IMR-90 (cell line): ENCODE data around the gene SLC22A2. TPM values are rescaled to one million over a fixed set of nuclear protein-coding genes. Genes with fewer than 3 reads are reported as not detected.

Experiments used
- ATAC-seq: fragments of 200-7000 bp; cut with Tn5 transposase; 2 replicates; pipeline ENCODE4 v1.9.1; 2020; ENCODE audit warnings: low read depth, mild to moderate bottlenecking, moderate library complexity
- BruUV-seq: library from RNA; stranded (reverse); fragments of 400-500 nt; replicated peaks from 2 replicates; lab custom pipeline; 2021; lab: Mats Ljungman, UMichigan
- CTCF ChIA-PET: fragments of 300-600 bp; formaldehyde crosslinking; extraction: SDS; loops from one replicate; lab custom pipeline; 2021; ENCODE audit warnings: antibody characterized with exemption; lab: Yijun Ruan, JAX
- POLR2A ChIA-PET: fragments of 300-600 bp; sonication (Branson Sonifier 250); formaldehyde crosslinking; loops from one replicate; lab custom pipeline; 2022; ENCODE audit warnings: antibody characterized with exemption; ENCODE audit not compliant: unreplicated experiment; lab: Charles Lee
- DNase-seq: peaks from one replicate; pipeline ENCODE4 v3.0.0; 2013
- H2AFZ ChIP-seq: replicated peaks from 2 replicates; pipeline ENCODE3; 2013; ENCODE audit warnings: low read length, mild to moderate bottlenecking; ENCODE audit not compliant: poor library complexity
- H2AK5ac ChIP-seq: 2 replicates; pipeline ENCODE4 v1.6.1; 2013; ENCODE audit warnings: low read depth, low read length, inconsistent platforms
- H2AK9ac ChIP-seq: replicated peaks from 2 replicates; pipeline ENCODE3; 2013; ENCODE audit warnings: mild to moderate bottlenecking, low read depth, low read length, moderate library complexity; ENCODE audit not compliant: poor library complexity
- H2BK120ac ChIP-seq: 2 replicates; pipeline ENCODE4 v1.6.1; 2013; ENCODE audit warnings: low read depth, low read length, inconsistent platforms
- H2BK15ac ChIP-seq: 3 replicates; pipeline ENCODE4 v1.6.1; 2013; ENCODE audit warnings: low read depth, low read length, inconsistent platforms
- H2BK20ac ChIP-seq: 2 replicates; pipeline ENCODE4 v1.6.1; 2013; ENCODE audit warnings: low read depth, mild to moderate bottlenecking, inconsistent platforms, low read length, moderate library complexity
- H2BK5ac ChIP-seq: 2 replicates; pipeline ENCODE4 v1.6.1; 2013; ENCODE audit warnings: mild to moderate bottlenecking, low read depth, low read length, inconsistent platforms; ENCODE audit not compliant: poor library complexity, severe bottlenecking
- H3K14ac ChIP-seq: replicated peaks from 2 replicates; pipeline ENCODE4 v1.6.1; 2013; ENCODE audit warnings: low read depth, low read length, inconsistent platforms
- H3K18ac ChIP-seq: 2 replicates; pipeline ENCODE4 v1.6.1; 2013; ENCODE audit warnings: low read depth, low read length, control low read depth
- H3K23ac ChIP-seq: 2 replicates; pipeline ENCODE4 v1.6.1; 2013; ENCODE audit warnings: low read depth, low read length, inconsistent platforms
- H3K27ac ChIP-seq: 2 replicates; pipeline ENCODE4 v1.5.1; 2013; ENCODE audit warnings: mild to moderate bottlenecking, control low read depth, low read length; ENCODE audit not compliant: insufficient read depth
- H3K27me3 ChIP-seq: 2 replicates; pipeline ENCODE4 v1.6.1; 2013; ENCODE audit warnings: low read length; ENCODE audit not compliant: control insufficient read depth, insufficient read depth
- H3K36me3 ChIP-seq: 2 replicates; pipeline ENCODE4 v1.6.1; 2013; ENCODE audit warnings: low read length, mixed read lengths; ENCODE audit not compliant: control insufficient read depth, insufficient read depth
- H3K4ac ChIP-seq: 2 replicates; pipeline ENCODE4 v1.6.1; 2013; ENCODE audit warnings: low read depth, low read length, inconsistent platforms
- H3K4me1 ChIP-seq: 2 replicates; pipeline ENCODE4 v1.6.1; 2013; ENCODE audit warnings: low read length, mixed read lengths; ENCODE audit not compliant: control insufficient read depth, insufficient read depth
- H3K4me2 ChIP-seq: 2 replicates; pipeline ENCODE4 v1.6.1; 2013; ENCODE audit warnings: low read depth, mild to moderate bottlenecking, control low read depth, low read length, moderate library complexity
- H3K4me3 ChIP-seq: 2 replicates; pipeline ENCODE4 v1.5.1; 2013; ENCODE audit warnings: low read depth, mild to moderate bottlenecking, control low read depth, low read length, moderate library complexity; ENCODE audit not compliant: insufficient read depth
- H3K56ac ChIP-seq: 2 replicates; pipeline ENCODE4 v1.6.1; 2013; ENCODE audit warnings: low read length, inconsistent platforms; ENCODE audit not compliant: insufficient read depth; ENCODE audit errors: extremely low read depth
- H3K79me1 ChIP-seq, 2 experiments: 2 replicates each; pipeline ENCODE4 v1.6.1; 2013; ENCODE audit warnings: low read length in 2 of 2, inconsistent platforms in 1 of 2, low read depth in 1 of 2
- H3K9ac ChIP-seq: 2 replicates; pipeline ENCODE4 v1.6.1; 2013; ENCODE audit warnings: low read depth, low read length, control low read depth
- H3K9me1 ChIP-seq: 2 replicates; pipeline ENCODE4 v1.6.1; 2013; ENCODE audit warnings: low read length, inconsistent platforms; ENCODE audit not compliant: insufficient read depth
- H3K9me3 ChIP-seq: 2 replicates; pipeline ENCODE4 v1.6.1; 2013; ENCODE audit warnings: low read length; ENCODE audit not compliant: control insufficient read depth, insufficient read depth
- H4K20me1 ChIP-seq: 2 replicates; pipeline ENCODE4 v1.6.1; 2013; ENCODE audit warnings: low read length, inconsistent platforms; ENCODE audit not compliant: insufficient read depth
- H4K5ac ChIP-seq: 2 replicates; pipeline ENCODE4 v1.6.1; 2013; ENCODE audit warnings: mild to moderate bottlenecking, low read depth, low read length, control low read depth
- H4K8ac ChIP-seq, 2 experiments: 2 replicates each; pipeline ENCODE4 v1.6.1; 2013; ENCODE audit warnings: low read depth in 2 of 2, low read length in 2 of 2, control low read depth in 1 of 2, inconsistent platforms in 1 of 2
- H4K91ac ChIP-seq: 2 replicates; pipeline ENCODE4 v1.6.1; 2013; ENCODE audit warnings: low read depth, low read length, inconsistent platforms; ENCODE audit not compliant: insufficient read depth
- CEBPB ChIP-seq: IDR thresholded peaks from 2 replicates; pipeline ENCODE4 v1.6.1; 2012; ENCODE audit warnings: low read depth, low read length, improper control_type of control experiment
- FOS ChIP-seq: fragments of 150-350 bp; IDR thresholded peaks from 2 replicates; pipeline ENCODE4 v1.6.1; 2016; ENCODE audit warnings: low read depth, low read length
- WGBS, 2 experiments: methylation state at CpG; one replicate each; pipeline versions ENCODE4 v1.1.5 to v1.1.7; 2013; ENCODE audit warnings: missing lambda C conversion rate in 2 of 2; ENCODE audit not compliant: insufficient read length in 1 of 2; ENCODE audit errors: extremely low coverage in 2 of 2; 5-methylcytosine and 5-hydroxymethylcytosine counted together
- dilution Hi-C: fragments of 300-500 bp; cut with HindIII; formaldehyde crosslinking; loops from one replicate; pipeline ENCODE4 v1.14.3; 2018; ENCODE audit warnings: low sequenced_read_pairs; ENCODE audit not compliant: unreplicated experiment
- in situ Hi-C: fragments of 300-500 bp; cut with MboI; formaldehyde crosslinking; loops from 3 replicates; pipeline ENCODE4 v1.14.3; 2019; ENCODE audit warnings: low sequenced_read_pairs, inconsistent platforms, mixed read lengths
- intact Hi-C: fragments of 100-400 bp; cut with micrococcal nuclease; formaldehyde crosslinking; loops from 2 replicates; pipeline ENCODE4 v1.10.0; 2022
- polyA plus RNA-seq, 3 experiments: library from polyadenylated mRNA; depleted of rRNA; stranded (reverse); fragments of >200 nt; gene quantifications; 2 replicates each; pipeline ENCODE4 v1.2.3, GENCODE V29; 2012; ENCODE audit warnings: low replicate concordance in 1 of 3
- total RNA-seq: library from RNA; depleted of rRNA; stranded (reverse); fragments of >200 nt; gene quantifications from 2 replicates; pipeline ENCODE4 v1.2.3, GENCODE V29; 2012

The SLC22A2 gene
- total and polyA plus RNA-seq, 2 of the 4 experiments (the other 2 are of a cell fraction): not detected

DNA sequence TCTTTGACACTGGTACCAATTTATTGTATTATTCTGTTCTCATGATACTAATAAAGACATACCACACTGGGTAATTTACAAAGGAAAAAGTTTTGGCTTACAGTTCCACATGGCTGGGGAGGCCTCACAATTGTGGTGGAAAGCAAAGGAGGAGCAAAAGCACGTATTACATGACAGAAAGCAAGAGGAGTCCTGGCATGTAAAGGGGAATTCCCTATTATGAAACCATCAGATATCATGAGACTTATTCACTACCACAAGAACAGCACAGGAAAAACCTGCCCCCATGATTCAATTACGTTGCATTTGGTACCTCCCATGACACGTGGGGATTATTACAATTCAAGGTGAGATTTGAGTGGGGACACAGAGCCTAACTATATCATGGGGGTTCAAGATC, 43.4 kb downstream of the SLC22A2 start:
- no peak overlapping the region for H2AK9ac ChIP-seq
- no peak overlapping the region for H2BK15ac ChIP-seq
- H3K36me3 ChIP-seq: no peaks in the 10 kb centered on the region
- no TSS peak for BruUV-seq
- H2BK5ac ChIP-seq: no peak overlapping the region
- H3K4me2 ChIP-seq: no peak overlapping the region
- peaks cover 5% of the 10 kb centered on the region; the same call in 1 of the 2 replicates for H3K9me3 ChIP-seq
- no CpG with 5 or more reads among the region's 3 CpGs for WGBS, 2 experiments
- no peak overlapping the region for H2BK120ac ChIP-seq
- no peaks in the 10 kb centered on the region for H3K9me1 ChIP-seq
- H4K91ac ChIP-seq: no peak overlapping the region
- H4K20me1 ChIP-seq: no peaks in the 10 kb centered on the region
- H3K9ac ChIP-seq: no peak overlapping the region
- no peak overlapping the region for H3K56ac ChIP-seq
- DNase-seq (no peak), ATAC-seq (no peak)
- no peak for TF ChIP-seq FOS
- TF ChIP-seq CEBPB: no peak
- H3K79me1 ChIP-seq: no peaks in the 10 kb centered on the region
- no peak overlapping the region for H3K27ac ChIP-seq
- H3K27me3 ChIP-seq: no peaks in the 10 kb centered on the region
- H3K4me3 ChIP-seq: no peak overlapping the region
- no peaks in the 10 kb centered on the region for H3K4me1 ChIP-seq
- POLR2A ChIA-PET: no interaction called here
- no peak overlapping the region for H2AFZ ChIP-seq
- no peak overlapping the region for H2AK5ac ChIP-seq
- intact Hi-C loops (no loop called here), dilution Hi-C loops (no loop called here), in situ Hi-C loops (no loop called here)
- H2BK20ac ChIP-seq: no peak overlapping the region
- CTCF ChIA-PET: no interaction called here
- no peak overlapping the region for H4K8ac ChIP-seq
- H4K5ac ChIP-seq: no peak overlapping the region
- H3K18ac ChIP-seq: no peak overlapping the region
- no peak overlapping the region for H3K4ac ChIP-seq
- H3K14ac ChIP-seq: no peak overlapping the region
- no peak overlapping the region for H3K23ac ChIP-seq
